ENCODE results near the gene RNF207. TPM values are rescaled to one million over a fixed set of nuclear protein-coding genes. Genes with fewer than 3 reads are reported as not detected.

Gene RNF207
- total RNA-seq, 1 donor from 2014 or later, result not detected

- H3K4me1 Mint-ChIP-seq (ENCODE audit: unreplicated experiment), result no peaks in the 10 kb centered on the region
- no peaks in the 10 kb centered on the region for H3K36me3 Mint-ChIP-seq (ENCODE audit: low read depth, unreplicated experiment)
- DNase-seq (ENCODE audit: low spot score), result no peak
- peaks cover 13% of the 10 kb centered on the region for H3K27me3 Mint-ChIP-seq (ENCODE audit: unreplicated experiment)
- H3K4me3 Mint-ChIP-seq (ENCODE audit: unreplicated experiment), result no peak overlapping the region
- TF ChIP-seq CTCF (IDR thresholded peaks at IDR 0.05; ENCODE audit: unreplicated experiment), result no peak
- no peaks in the 10 kb centered on the region for H3K9me3 Mint-ChIP-seq (ENCODE audit: unreplicated experiment)
- H3K27ac Mint-ChIP-seq (ENCODE audit: unreplicated experiment), result no peak overlapping the region
These were observed 61.9 kb downstream of the RNF207 start for GRCh38 chr1:6267686-6268322.

GRCh38 chr1:6268415-6268814 lies 62.5 kb downstream of the RNF207 start:
- Mint-ChIP-seq H3K4me3 (ENCODE audit: unreplicated experiment) (no peak overlapping the region), H3K27ac (ENCODE audit: unreplicated experiment) (no peak overlapping the region), H3K36me3 (ENCODE audit: low read depth, unreplicated experiment) (no peaks in the 10 kb centered on the region), H3K4me1 (ENCODE audit: unreplicated experiment) (no peaks in the 10 kb centered on the region), H3K9me3 (ENCODE audit: unreplicated experiment) (no peaks in the 10 kb centered on the region), H3K27me3 (ENCODE audit: unreplicated experiment) (peaks cover 12% of the 10 kb centered on the region)
- TF ChIP-seq CTCF (IDR thresholded peaks at IDR 0.05; ENCODE audit: unreplicated experiment), result no peak
- DNase-seq (ENCODE audit: low spot score), result no peak

- Mint-ChIP-seq H3K27ac (ENCODE audit: unreplicated experiment) (no peak overlapping the region), H3K4me3 (ENCODE audit: unreplicated experiment) (no peak overlapping the region), H3K36me3 (ENCODE audit: low read depth, unreplicated experiment) (no peaks in the 10 kb centered on the region), H3K9me3 (ENCODE audit: unreplicated experiment) (no peaks in the 10 kb centered on the region), H3K4me1 (ENCODE audit: unreplicated experiment) (no peaks in the 10 kb centered on the region), H3K27me3 (ENCODE audit: unreplicated experiment) (peaks cover 10% of the 10 kb centered on the region)
- TF ChIP-seq CTCF (IDR thresholded peaks at IDR 0.05; ENCODE audit: unreplicated experiment), result no peak
- no peak for DNase-seq (ENCODE audit: low spot score)
These were observed 63.4 kb downstream of the RNF207 start for GRCh38 chr1:6269296-6269695.

- no peak for DNase-seq (ENCODE audit: low spot score)
- no peak for TF ChIP-seq CTCF (IDR thresholded peaks at IDR 0.05; ENCODE audit: unreplicated experiment)
- Mint-ChIP-seq H3K4me1 (ENCODE audit: unreplicated experiment) (no peaks in the 10 kb centered on the region), H3K36me3 (ENCODE audit: low read depth, unreplicated experiment) (no peaks in the 10 kb centered on the region), H3K4me3 (ENCODE audit: unreplicated experiment) (no peak overlapping the region), H3K27me3 (ENCODE audit: unreplicated experiment) (peaks cover 9% of the 10 kb centered on the region), H3K9me3 (ENCODE audit: unreplicated experiment) (no peaks in the 10 kb centered on the region), H3K27ac (ENCODE audit: unreplicated experiment) (no peak overlapping the region)
These were observed 63.9 kb downstream of the RNF207 start for GRCh38 chr1:6269720-6270400.

GRCh38 chr1:6270401-6270800 lies 64.5 kb downstream of the RNF207 start:
- Mint-ChIP-seq H3K4me3 (ENCODE audit: unreplicated experiment) (no peak overlapping the region), H3K9me3 (ENCODE audit: unreplicated experiment) (no peaks in the 10 kb centered on the region), H3K4me1 (ENCODE audit: unreplicated experiment) (no peaks in the 10 kb centered on the region), H3K27ac (ENCODE audit: unreplicated experiment) (no peak overlapping the region), H3K27me3 (ENCODE audit: unreplicated experiment) (peaks cover 9% of the 10 kb centered on the region), H3K36me3 (ENCODE audit: low read depth, unreplicated experiment) (no peaks in the 10 kb centered on the region)
- TF ChIP-seq CTCF (IDR thresholded peaks at IDR 0.05; ENCODE audit: unreplicated experiment), result no peak
- no peak for DNase-seq (ENCODE audit: low spot score)
